GM10248 (cell line): Measurements from ENCODE around the gene TMC6.
"Not testable (repeated sequence)": the region's sequence is repeated elsewhere in the genome, so short reads cannot be mapped to it uniquely, and the experiment has no call there.

Experiments
- CTCF ChIA-PET: fragments of 300-600 bp; sonication (Branson Sonifier 250); formaldehyde crosslinking; extraction: SDS; loops from one replicate; lab custom pipeline; 2021; ENCODE audit warnings: antibody characterized with exemption; lab: Yijun Ruan, JAX
- POLR2A ChIA-PET: fragments of 350-650 bp; sonication (Branson Sonifier 250); formaldehyde crosslinking; extraction: SDS; loops from one replicate; lab custom pipeline; 2020; ENCODE audit warnings: antibody characterized with exemption; lab: Yijun Ruan, JAX
- DNase-seq: peaks from one replicate; pipeline ENCODE4 v3.0.0; 2012; ENCODE audit errors: extremely low spot score
- TF ChIP-seq, protein P1 (sequence below): IDR thresholded peaks from 2 replicates; pipeline ENCODE4 v1.5.1; 2012; ENCODE audit warnings: mild to moderate bottlenecking, low read depth; ENCODE audit errors: extremely low read depth, missing control alignments, control extremely low read depth

TMC6 gene

DNA sequence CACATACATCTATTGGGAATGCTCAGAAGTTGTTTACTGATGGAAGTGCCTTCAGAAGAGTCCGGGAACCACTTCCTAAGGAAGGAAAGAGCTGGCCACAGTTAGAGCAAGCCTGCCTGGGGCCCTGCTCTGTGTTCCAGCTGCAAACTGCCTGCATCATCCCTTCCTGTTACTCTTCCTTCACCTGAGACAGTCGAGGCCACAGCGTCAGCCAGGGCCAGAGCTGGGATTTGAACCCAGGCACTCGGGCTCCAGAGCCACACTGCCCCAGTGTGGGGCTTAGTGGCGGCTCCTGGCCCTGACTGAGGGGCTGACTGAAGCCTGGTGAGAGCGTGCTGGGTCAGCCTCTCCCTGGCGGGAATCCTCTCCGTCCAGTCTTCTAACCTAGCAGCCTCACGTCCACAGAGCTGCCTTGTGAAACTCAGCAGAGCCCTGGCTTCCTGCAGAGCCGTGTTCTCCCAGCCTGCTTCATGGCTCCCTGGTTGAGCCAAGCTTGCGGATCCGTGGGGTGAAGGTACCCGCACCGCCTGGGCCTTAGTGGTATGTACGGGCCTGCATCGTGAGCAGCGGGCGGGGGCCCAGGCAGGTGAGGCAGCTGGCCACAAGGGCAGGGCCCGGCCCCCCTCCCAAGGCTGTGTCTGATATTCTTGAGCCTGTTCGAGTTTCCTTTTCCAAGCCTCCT is 13.0 kb upstream of the TMC6 start:
- POLR2A ChIA-PET: interaction anchor here (0.7 kb wide), 1 partner anchor 28 kb away, joined by 3 read pairs; no protein-coding TSS in a partner anchor
- no peak for DNase-seq
- CTCF ChIA-PET: interaction anchor here (1.2 to 4.4 kb wide), 5 partner anchors 10 to 33 kb away, joined by 3 to 31 read pairs (median 4); no protein-coding TSS in a partner anchor
- TF ChIP-seq, protein P1, sequence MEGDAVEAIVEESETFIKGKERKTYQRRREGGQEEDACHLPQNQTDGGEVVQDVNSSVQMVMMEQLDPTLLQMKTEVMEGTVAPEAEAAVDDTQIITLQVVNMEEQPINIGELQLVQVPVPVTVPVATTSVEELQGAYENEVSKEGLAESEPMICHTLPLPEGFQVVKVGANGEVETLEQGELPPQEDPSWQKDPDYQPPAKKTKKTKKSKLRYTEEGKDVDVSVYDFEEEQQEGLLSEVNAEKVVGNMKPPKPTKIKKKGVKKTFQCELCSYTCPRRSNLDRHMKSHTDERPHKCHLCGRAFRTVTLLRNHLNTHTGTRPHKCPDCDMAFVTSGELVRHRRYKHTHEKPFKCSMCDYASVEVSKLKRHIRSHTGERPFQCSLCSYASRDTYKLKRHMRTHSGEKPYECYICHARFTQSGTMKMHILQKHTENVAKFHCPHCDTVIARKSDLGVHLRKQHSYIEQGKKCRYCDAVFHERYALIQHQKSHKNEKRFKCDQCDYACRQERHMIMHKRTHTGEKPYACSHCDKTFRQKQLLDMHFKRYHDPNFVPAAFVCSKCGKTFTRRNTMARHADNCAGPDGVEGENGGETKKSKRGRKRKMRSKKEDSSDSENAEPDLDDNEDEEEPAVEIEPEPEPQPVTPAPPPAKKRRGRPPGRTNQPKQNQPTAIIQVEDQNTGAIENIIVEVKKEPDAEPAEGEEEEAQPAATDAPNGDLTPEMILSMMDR: no peak

DNA sequence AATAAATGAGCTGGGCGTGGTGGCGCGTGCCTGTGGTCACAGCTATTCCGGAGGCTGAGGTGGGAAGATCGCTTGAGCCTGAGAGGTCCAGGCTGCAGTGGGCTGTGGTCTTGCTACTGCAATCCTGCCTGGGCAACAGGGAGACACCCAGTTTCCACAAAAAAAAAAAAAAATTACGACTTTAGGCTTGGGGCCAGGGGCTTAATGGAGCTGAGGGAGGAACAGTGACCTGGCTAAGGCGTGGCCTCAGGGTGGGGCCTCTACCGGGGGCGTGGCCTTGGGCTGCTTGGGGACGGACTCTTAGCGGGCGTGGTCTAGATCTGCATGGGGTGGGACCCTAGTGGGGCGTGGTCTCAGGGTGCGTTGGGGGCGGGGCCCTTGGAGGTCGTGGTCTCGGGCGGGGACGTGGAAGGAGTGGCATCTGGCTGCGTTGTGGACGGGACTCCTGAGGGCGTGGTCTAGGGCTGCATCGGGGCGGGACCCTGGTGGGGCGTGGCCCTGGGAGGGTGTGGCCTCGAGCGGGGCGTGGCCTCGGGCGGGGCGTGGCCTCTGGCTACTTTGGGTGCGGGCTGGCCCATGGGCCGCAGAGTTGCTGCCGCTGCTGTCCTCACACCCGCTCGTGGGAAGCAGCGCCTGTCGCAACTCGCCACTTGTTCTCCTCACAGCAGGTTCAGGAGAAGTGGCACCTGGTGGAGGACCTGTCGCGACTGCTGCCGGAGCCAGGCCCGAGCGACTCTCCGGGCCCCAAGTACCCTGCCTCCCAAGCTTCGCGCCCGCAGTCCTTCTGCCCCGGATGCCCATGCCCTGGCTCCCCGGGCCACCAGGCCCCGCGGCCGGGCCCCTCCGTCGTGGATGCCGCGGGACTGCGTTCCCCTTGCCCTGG is 11.9 kb upstream of the TMC6 start:
- TF ChIP-seq, protein P1: no peak
- DNase-seq: peak; percentile 97
- POLR2A ChIA-PET: interaction anchor here (0.5 to 1.2 kb wide), 5 partner anchors 10 to 672 kb away, joined by 3 to 4 read pairs (median 4); partner anchors contain the start of gene TMC8
- CTCF ChIA-PET: interaction anchor here (1.0 to 4.0 kb wide), 5 partner anchors 12 to 111 kb away, joined by 3 to 14 read pairs (median 4); no protein-coding TSS in a partner anchor

- DNase-seq: not testable (repeated sequence)
- CTCF ChIA-PET: interaction anchor here (1.0 to 4.0 kb wide), 4 partner anchors 13 to 111 kb away, joined by 4 to 14 read pairs (median 6); no protein-coding TSS in a partner anchor
- POLR2A ChIA-PET: interaction anchor here (0.5 to 1.2 kb wide), 3 partner anchors 9 to 122 kb away, joined by 3 to 4 read pairs (median 4); partner anchors contain the start of gene TMC8
Measured at GRCh38 chr17:78139861-78140168, 11.3 kb upstream of the TMC6 start.

DNA sequence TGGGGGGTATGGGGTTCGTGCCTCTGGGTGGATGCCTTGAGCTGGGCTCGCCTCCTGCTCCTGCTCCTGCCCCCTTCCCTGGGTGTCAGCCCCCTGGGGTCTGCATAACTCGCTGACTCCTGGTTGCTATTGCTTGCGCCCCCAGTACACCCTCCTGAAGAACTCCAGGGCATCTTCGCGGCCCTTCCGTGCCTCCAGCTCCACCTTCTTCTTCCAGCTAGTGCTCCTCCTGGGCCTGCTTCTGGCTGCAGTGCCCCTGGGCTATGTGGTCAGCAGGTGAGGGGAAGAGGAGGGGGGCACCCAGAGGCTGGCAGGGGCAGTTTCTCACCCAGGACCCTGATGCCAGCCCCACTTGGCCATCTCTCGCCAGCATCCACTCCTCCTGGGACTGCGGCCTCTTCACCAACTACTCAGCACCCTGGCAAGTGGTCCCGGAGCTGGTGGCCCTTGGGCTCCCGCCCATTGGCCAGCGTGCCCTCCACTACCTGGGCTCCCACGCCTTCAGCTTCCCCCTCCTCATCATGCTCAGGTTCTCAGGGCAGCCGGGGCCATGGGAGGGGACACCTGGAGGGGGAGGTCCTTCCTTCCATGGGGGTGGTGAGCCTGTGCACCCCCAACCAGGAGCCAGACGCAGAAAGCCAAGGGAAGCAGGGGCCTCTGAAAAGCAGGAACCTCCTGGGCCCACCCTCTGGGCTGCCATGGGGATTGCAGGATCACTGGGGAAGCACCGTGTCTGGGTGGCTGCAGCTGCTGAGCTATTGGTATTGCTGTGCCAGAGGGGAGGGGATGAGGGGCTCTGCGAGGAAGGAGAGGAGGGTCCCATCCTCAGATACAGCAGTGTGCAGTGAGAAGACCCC is 9.9 kb upstream of the TMC6 start:
- no peak for DNase-seq
- POLR2A ChIA-PET: interaction anchor here (1.0 kb wide), 1 partner anchor 37 kb away, joined by 4 read pairs; no protein-coding TSS in a partner anchor
- CTCF ChIA-PET: interaction anchor here (0.7 to 6.2 kb wide), 15 partner anchors 8 to 243 kb away, joined by 3 to 48 read pairs (median 4); partner anchors contain the start of genes C17orf99 and TMC6
- TF ChIP-seq, protein P1: no peak

DNA sequence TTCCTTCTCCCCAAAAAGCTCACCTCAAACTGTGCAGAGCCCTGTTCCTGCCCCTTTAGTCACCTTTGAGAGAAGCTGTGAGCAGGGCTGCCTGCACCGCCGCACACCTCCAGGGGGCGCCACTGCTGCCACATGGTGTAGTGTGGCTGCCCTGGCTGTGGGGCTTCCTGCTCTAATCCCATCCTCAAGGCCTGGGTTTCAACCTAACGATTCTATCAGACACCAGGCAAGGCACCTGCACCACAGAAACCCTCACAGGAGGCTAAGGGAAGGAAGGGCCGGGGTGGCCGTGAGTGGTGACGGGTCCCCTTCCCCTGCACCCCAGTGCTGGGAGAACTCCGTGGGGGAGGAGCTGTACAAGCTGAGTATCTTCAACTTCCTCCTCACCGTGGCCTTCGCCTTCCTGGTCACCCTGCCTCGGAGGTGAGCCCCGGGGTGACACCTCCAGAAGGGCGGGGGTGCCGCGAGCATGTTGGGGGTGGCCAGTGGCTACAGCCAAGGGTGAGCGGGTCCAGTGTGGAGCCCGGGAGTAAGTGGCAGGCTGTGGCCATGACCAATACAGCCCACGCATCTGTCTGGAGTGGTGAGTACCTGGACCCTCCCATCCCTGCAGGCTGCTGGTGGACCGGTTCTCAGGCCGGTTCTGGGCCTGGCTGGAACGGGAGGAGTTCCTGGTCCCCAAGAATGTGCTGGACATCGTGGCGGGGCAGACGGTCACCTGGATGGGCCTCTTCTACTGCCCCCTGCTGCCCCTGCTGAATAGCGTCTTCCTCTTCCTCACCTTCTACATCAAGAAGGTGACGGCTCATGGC is 9.0 kb upstream of the TMC6 start:
- TF ChIP-seq, protein P1: peak; percentile 67
- DNase-seq: no peak
- POLR2A ChIA-PET: interaction anchor here (1.0 kb wide), 1 partner anchor 38 kb away, joined by 4 read pairs; no protein-coding TSS in a partner anchor
- CTCF ChIA-PET: interaction anchor here (0.7 to 6.2 kb wide), 20 partner anchors 9 to 244 kb away, joined by 3 to 48 read pairs (median 4); partner anchors contain the start of genes C17orf99 and TMC6
